WTC11 (cell line): ENCODE results near the gene TMEM121. TPM values are rescaled to one million over a fixed set of nuclear protein-coding genes. Genes with fewer than 3 reads are reported as not detected.

Experiments
- ATAC-seq: fragments of 200-7000 bp; cut with Tn5 transposase; 2 replicates; pipeline ENCODE4 v1.10.0; 2021; ENCODE audit warnings: mild to moderate bottlenecking, moderate library complexity
- CTCF ChIA-PET: fragments of 300-600 bp; sonication (Branson Sonifier 250); formaldehyde crosslinking; loops from one replicate; lab custom pipeline; 2021; ENCODE audit warnings: antibody characterized with exemption; lab: Charles Lee
- POLR2A ChIA-PET: fragments of 350-600 bp; sonication (Branson Sonifier 250); formaldehyde crosslinking; loops from one replicate; lab custom pipeline; 2021; ENCODE audit warnings: antibody characterized with exemption; lab: Charles Lee
- DNase-seq: peaks from one replicate; pipeline ENCODE4 v3.0.0; 2021; ENCODE audit warnings: low spot score
- H3K27ac Mint-ChIP-seq: 2 replicates; pipeline ENCODE4 v1.8.0; 2021; ENCODE audit warnings: mixed read lengths
- H3K27me3 Mint-ChIP-seq: 2 replicates; pipeline ENCODE4 v1.8.0; 2021; ENCODE audit warnings: low read depth, mild to moderate bottlenecking, moderate library complexity, mixed read lengths
- H3K36me3 Mint-ChIP-seq: 2 replicates; pipeline ENCODE4 v1.8.0; 2021; ENCODE audit warnings: mixed read lengths
- H3K4me1 Mint-ChIP-seq: 2 replicates; pipeline ENCODE4 v1.8.0; 2022; ENCODE audit warnings: mixed read lengths
- H3K4me3 Mint-ChIP-seq: 2 replicates; pipeline ENCODE4 v1.8.0; 2021; ENCODE audit warnings: mild to moderate bottlenecking, moderate library complexity, mixed read lengths
- H3K9me3 Mint-ChIP-seq: 2 replicates; pipeline ENCODE4 v1.8.0; 2021; ENCODE audit warnings: mixed read lengths
- AR ChIP-seq: fragments of 250-450 bp; sonication (Bioruptor Pico); IDR thresholded peaks from 2 replicates; pipeline ENCODE4 v1.9.0; 2021; ENCODE audit warnings: mild to moderate bottlenecking
- ARID4B ChIP-seq: sonication (generic); formaldehyde crosslinking; IDR thresholded peaks from 2 replicates; pipeline ENCODE4 v1.8.0; 2023; ENCODE audit warnings: missing genetic modification reagents, mild to moderate bottlenecking, borderline replicate concordance
- ATF6 ChIP-seq: sonication (generic); formaldehyde crosslinking; IDR thresholded peaks from 2 replicates; pipeline ENCODE4 v1.8.1; 2023; ENCODE audit warnings: mild to moderate bottlenecking, missing genetic modification reagents
- CBFB ChIP-seq: sonication (generic); formaldehyde crosslinking; IDR thresholded peaks from 2 replicates; pipeline ENCODE4 v1.8.1; 2022; ENCODE audit warnings: mild to moderate bottlenecking, low read depth, missing genetic modification reagents
- GABPB1 ChIP-seq: sonication (generic); formaldehyde crosslinking; IDR thresholded peaks from 2 replicates; pipeline ENCODE4 v1.8.1; 2023; ENCODE audit warnings: mild to moderate bottlenecking, missing genetic modification reagents
- IRF1 ChIP-seq: sonication (generic); formaldehyde crosslinking; IDR thresholded peaks from 2 replicates; pipeline ENCODE4 v1.8.0; 2023; ENCODE audit warnings: missing genetic modification reagents
- IRF2 ChIP-seq: sonication (generic); formaldehyde crosslinking; IDR thresholded peaks from 2 replicates; pipeline ENCODE4 v1.8.0; 2022; ENCODE audit warnings: low read depth, missing genetic modification reagents, borderline replicate concordance
- MLX ChIP-seq: sonication (generic); formaldehyde crosslinking; IDR thresholded peaks from 2 replicates; pipeline ENCODE4 v1.8.1; 2023; ENCODE audit warnings: mild to moderate bottlenecking, missing genetic modification reagents, moderate library complexity
- STAT6 ChIP-seq: sonication (generic); formaldehyde crosslinking; conservative IDR thresholded peaks from 2 replicates; pipeline ENCODE4 v1.8.1; 2023; ENCODE audit warnings: mild to moderate bottlenecking, low read depth, missing genetic modification reagents, moderate library complexity
- TCF7 ChIP-seq: sonication (generic); formaldehyde crosslinking; IDR thresholded peaks from 2 replicates; pipeline ENCODE4 v1.8.0; 2022; ENCODE audit warnings: mild to moderate bottlenecking, low read depth, missing genetic modification reagents, moderate library complexity
- TEAD4 ChIP-seq: sonication (generic); formaldehyde crosslinking; IDR thresholded peaks from 2 replicates; pipeline ENCODE4 v1.8.0; 2022; ENCODE audit warnings: mild to moderate bottlenecking, missing genetic modification reagents
- USF1 ChIP-seq: sonication (generic); formaldehyde crosslinking; IDR thresholded peaks from 2 replicates; pipeline ENCODE4 v1.8.0; 2022; ENCODE audit warnings: mild to moderate bottlenecking, missing genetic modification reagents
- ZBTB43 ChIP-seq: sonication (generic); formaldehyde crosslinking; IDR thresholded peaks from 2 replicates; pipeline ENCODE4 v1.8.1; 2023; ENCODE audit warnings: mild to moderate bottlenecking, missing genetic modification reagents
- ZNF232 ChIP-seq: sonication (generic); formaldehyde crosslinking; IDR thresholded peaks from 2 replicates; pipeline ENCODE4 v1.8.0; 2022; ENCODE audit warnings: mild to moderate bottlenecking, missing genetic modification reagents
- total RNA-seq: library from RNA; stranded (reverse); gene quantifications from 3 replicates; pipeline ENCODE4 v1.2.3, GENCODE V29; 2021

The TMEM121 gene
- total RNA-seq, 1 experiment from 2014 or later = 0.81 TPM

- TF ChIP-seq ZBTB43 (CRISPR knock-in tag) (no peak), IRF2 (CRISPR knock-in tag) (no peak), ATF6 (no peak), IRF1 (CRISPR knock-in tag) (no peak), CBFB (no peak), TCF7 (no peak)
Measured at GRCh38 chr14:105477660-105478397, 48.6 kb upstream of the TMEM121 start (continued).

GRCh38 chr14:105478398-105479251 lies 47.8 kb upstream of the TMEM121 start:
- no peaks in the 10 kb centered on the region for H3K36me3 Mint-ChIP-seq
- peaks cover 73% of the 10 kb centered on the region for H3K27me3 Mint-ChIP-seq
- ChIA-PET POLR2A (no interaction called here), CTCF (interaction anchor here (0.7 to 1.8 kb wide), 5 partner anchors 9 to 310 kb away, joined by 4 to 17 read pairs (median 8); partner anchors contain the start of gene JAG2)
- H3K4me1 Mint-ChIP-seq = peaks cover 21% of the 10 kb centered on the region
- H3K4me3 Mint-ChIP-seq = 0 out of 2 replicates have a peak overlapping the region, but pooled peaks have one; percentile 50
- no peaks in the 10 kb centered on the region for H3K9me3 Mint-ChIP-seq
- TF ChIP-seq AR = no peak
- no peak for TF ChIP-seq MLX (CRISPR knock-in tag)
- no peak for TF ChIP-seq ZNF232 (CRISPR knock-in tag)
- no peak for TF ChIP-seq STAT6
- TF ChIP-seq USF1 (CRISPR knock-in tag) = no peak
- no peak for TF ChIP-seq GABPB1
- no peak for TF ChIP-seq IRF1 (CRISPR knock-in tag)
- no peak for TF ChIP-seq ARID4B (CRISPR knock-in tag)
- no peak for TF ChIP-seq TEAD4
- ATAC-seq (no peak), DNase-seq (no peak)
- no peak overlapping the region for H3K27ac Mint-ChIP-seq
